T-cell (primary cell): ENCODE data around the gene KAT8. TPM values are rescaled to one million over a fixed set of nuclear protein-coding genes. Genes with fewer than 3 reads are reported as not detected.
A peak's percentile ranks its signal among the peaks of the same experiment; 100 is the strongest.

Experiments used
- ATAC-seq, 4 experiments: fragments of 200-7000 bp in 3 of 4; fragments of 150-1000 bp in 1 of 4; cut with Tn5 transposase; replicated peaks in 1 of 4; 1 replicate in 3 of 4; 2 replicates in 1 of 4; pipeline ENCODE4 v1.10.0; 2021; ENCODE audit warnings: moderate library complexity in 3 of 4, mild to moderate bottlenecking in 2 of 4, moderate number of reproducible peaks in 1 of 4
- CTCF ChIA-PET, 2 donors: fragments of 300-600 bp; sonication (Branson Sonifier 250); formaldehyde crosslinking; loops; one replicate each; lab custom pipeline; 2022; ENCODE audit warnings: antibody characterized with exemption in 2 of 2; lab: Charles Lee
- POLR2A ChIA-PET, 2 donors: fragments of 300-600 bp; sonication (Branson Sonifier 250); formaldehyde crosslinking; loops; one replicate each; lab custom pipeline; 2022; ENCODE audit warnings: antibody characterized with exemption in 2 of 2; lab: Charles Lee
- DNase-seq, 35 experiments: peaks; one replicate each; pipeline versions ENCODE4 v3.0.0 to v3.0.0-alpha.2; 2013 to 2023
- H3K27ac ChIP-seq: one replicate; pipeline ENCODE4 v1.5.1; 2013; ENCODE audit warnings: low read length
- H3K27me3 ChIP-seq, 2 experiments: replicated peaks in 1 of 2; 1 replicate in 1 of 2; 2 replicates in 1 of 2; pipeline versions ENCODE4 v1.6.1 to v1.7.0; 2013; ENCODE audit warnings: low read length in 1 of 2, mixed read lengths in 1 of 2; ENCODE audit not compliant: control insufficient read depth in 2 of 2, insufficient read depth in 2 of 2; ENCODE audit errors: extremely low read depth in 1 of 2
- H3K36me3 ChIP-seq, 2 donors: 1 replicate in 1 of 2; 2 replicates in 1 of 2; pipeline versions ENCODE4 v1.6.1 to v1.7.0; 2013; ENCODE audit warnings: low read length in 1 of 2; ENCODE audit not compliant: control insufficient read depth in 2 of 2, insufficient read depth in 1 of 2; ENCODE audit errors: extremely low read depth in 1 of 2
- H3K4me1 ChIP-seq, 2 experiments: 1 replicate in 1 of 2; 2 replicates in 1 of 2; pipeline versions ENCODE4 v1.6.1 to v1.7.0; 2013; ENCODE audit warnings: low read length in 2 of 2, mixed read lengths in 1 of 2; ENCODE audit not compliant: insufficient read depth in 2 of 2, control insufficient read depth in 1 of 2; ENCODE audit errors: extremely low read depth in 1 of 2
- H3K4me3 ChIP-seq, 2 donors: 1 replicate in 1 of 2; 2 replicates in 1 of 2; pipeline versions ENCODE4 v1.5.1 to v1.7.0; 2013; ENCODE audit warnings: mild to moderate bottlenecking in 2 of 2, low read length in 1 of 2, moderate library complexity in 1 of 2; ENCODE audit not compliant: control insufficient read depth in 1 of 2; ENCODE audit errors: extremely low read depth in 1 of 2
- H3K9me3 ChIP-seq: 2 replicates; pipeline ENCODE4 v1.7.0; 2013
- H3K27ac Mint-ChIP-seq, 2 donors: one replicate each; pipeline ENCODE4 v1.8.0; 2020 to 2021; ENCODE audit warnings: mild to moderate bottlenecking in 2 of 2, mixed read lengths in 2 of 2
- H3K27me3 Mint-ChIP-seq, 2 donors: one replicate each; pipeline ENCODE4 v1.8.0; 2021 to 2022; ENCODE audit warnings: mixed read lengths in 2 of 2
- H3K36me3 Mint-ChIP-seq: one replicate; pipeline ENCODE4 v1.8.0; 2021; ENCODE audit warnings: mixed read lengths
- H3K4me1 Mint-ChIP-seq, 3 donors: one replicate each; pipeline ENCODE4 v1.8.0; 2020 to 2022; ENCODE audit warnings: mixed read lengths in 3 of 3, mild to moderate bottlenecking in 1 of 3
- H3K4me3 Mint-ChIP-seq, 3 donors: one replicate each; pipeline ENCODE4 v1.8.0; 2020 to 2022; ENCODE audit warnings: mild to moderate bottlenecking in 3 of 3, mixed read lengths in 3 of 3, moderate library complexity in 3 of 3
- H3K9me3 Mint-ChIP-seq, 3 donors: one replicate each; pipeline ENCODE4 v1.8.0; 2020 to 2022; ENCODE audit warnings: mixed read lengths in 3 of 3
- WGBS: methylation state at CpG from one replicate; pipeline ENCODE4 v1.1.5; 2013; ENCODE audit warnings: missing lambda C conversion rate; ENCODE audit not compliant: insufficient coverage; 5-methylcytosine and 5-hydroxymethylcytosine counted together
- total RNA-seq, 35 experiments: library from RNA in 6 of 35; stranded (reverse) in 6 of 35; fragments of 120-200 nt in 1 of 35; gene quantifications; one replicate each; pipeline versions ENCODE4 v1.2.1 to v1.2.4 and lab custom pipeline; 2013 to 2026

The KAT8 gene
- total RNA-seq, 5 donors from 2014 or later (not counting 1 experiment from before 2014, with no cell fraction given) = 92.3 to 122 (median 102) TPM

DNA sequence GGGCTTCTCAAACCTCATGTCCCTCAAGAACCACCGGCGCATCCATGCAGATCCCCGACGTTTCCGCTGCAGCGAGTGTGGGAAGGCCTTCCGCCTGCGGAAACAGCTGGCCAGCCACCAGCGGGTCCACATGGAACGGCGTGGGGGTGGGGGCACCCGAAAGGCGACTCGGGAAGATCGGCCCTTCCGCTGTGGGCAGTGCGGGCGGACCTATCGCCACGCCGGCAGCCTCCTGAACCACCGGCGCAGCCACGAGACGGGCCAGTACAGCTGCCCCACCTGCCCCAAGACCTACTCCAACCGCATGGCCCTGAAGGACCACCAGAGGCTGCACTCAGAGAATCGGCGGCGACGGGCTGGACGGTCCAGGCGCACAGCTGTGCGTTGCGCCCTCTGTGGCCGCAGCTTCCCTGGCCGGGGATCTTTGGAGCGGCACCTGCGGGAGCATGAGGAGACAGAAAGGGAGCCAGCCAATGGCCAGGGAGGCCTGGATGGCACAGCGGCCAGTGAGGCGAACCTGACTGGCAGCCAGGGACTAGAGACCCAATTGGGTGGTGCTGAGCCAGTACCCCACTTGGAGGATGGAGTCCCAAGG lies 37.3 kb upstream of the KAT8 start:
- H3K36me3 Mint-ChIP-seq = peaks cover 30% of the 10 kb centered on the region
- ATAC-seq (no peak), DNase-seq (no peak)
- H3K4me3 Mint-ChIP-seq = no peak overlapping the region
- H3K27ac Mint-ChIP-seq = no peak overlapping the region
- H3K36me3 ChIP-seq = peaks cover 37 to 77% of the 10 kb centered on the region in 2 donors
- H3K27me3 ChIP-seq = no peaks in the 10 kb centered on the region
- H3K9me3 Mint-ChIP-seq = no peaks in the 10 kb centered on the region
- H3K4me1 ChIP-seq = peaks cover 0 to 44% of the 10 kb centered on the region in 2 experiments
- no peak overlapping the region for H3K4me3 ChIP-seq
- H3K9me3 ChIP-seq = no peaks in the 10 kb centered on the region
- H3K4me1 Mint-ChIP-seq = peaks cover 31 to 43% (median 32%) of the 10 kb centered on the region in 3 donors
- ChIA-PET CTCF (no interaction called here), POLR2A (no interaction called here)
- no peaks in the 10 kb centered on the region for H3K27me3 Mint-ChIP-seq
- H3K27ac ChIP-seq = no peak overlapping the region
- WGBS = 97% methylated on average over 40 of the region's 40 CpGs

- Mint-ChIP-seq H3K4me3 (no peak overlapping the region), H3K27ac (no peak overlapping the region), H3K36me3 (peaks cover 30% of the 10 kb centered on the region), H3K27me3 (no peaks in the 10 kb centered on the region), H3K9me3 (no peaks in the 10 kb centered on the region), H3K4me1 (peaks cover 26 to 35% (median 33%) of the 10 kb centered on the region in 3 donors)
- Histone ChIP-seq H3K4me1 (peaks cover 0 to 39% of the 10 kb centered on the region in 2 experiments), H3K9me3 (no peaks in the 10 kb centered on the region), H3K27ac (no peak overlapping the region), H3K4me3 (no peak overlapping the region), H3K36me3 (peaks cover 37 to 81% of the 10 kb centered on the region in 2 donors), H3K27me3 (no peaks in the 10 kb centered on the region)
- 96% methylated on average over 11 of the region's 13 CpGs for WGBS
- CTCF ChIA-PET = no interaction called here
- POLR2A ChIA-PET = no interaction called here
- DNase-seq (no peak), ATAC-seq (no peak)
Observed at GRCh38 chr16:31080756-31081419, 36.6 kb upstream of the KAT8 start.

- Histone ChIP-seq H3K27ac (no peak overlapping the region), H3K27me3 (no peaks in the 10 kb centered on the region), H3K4me1 (peaks cover 0 to 39% of the 10 kb centered on the region in 2 experiments), H3K9me3 (no peaks in the 10 kb centered on the region), H3K36me3 (peaks cover 30 to 75% of the 10 kb centered on the region in 2 donors), H3K4me3 (no peak overlapping the region)
- no peak for DNase-seq
- no peak overlapping the region for H3K4me3 Mint-ChIP-seq
- POLR2A ChIA-PET = no interaction called here
- peaks cover 32% of the 10 kb centered on the region for H3K36me3 Mint-ChIP-seq
- H3K4me1 Mint-ChIP-seq = peaks cover 20 to 33% (median 30%) of the 10 kb centered on the region in 3 donors
- peak overlapping the region; percentile 21 to 31 for H3K27ac Mint-ChIP-seq
- no peaks in the 10 kb centered on the region for H3K27me3 Mint-ChIP-seq
- CTCF ChIA-PET = no interaction called here
- 93% methylated on average over 19 of the region's 26 CpGs for WGBS
- no peaks in the 10 kb centered on the region for H3K9me3 Mint-ChIP-seq
- ATAC-seq = no peak
Observed at GRCh38 chr16:31081428-31082351, 35.8 kb upstream of the KAT8 start.

- WGBS = 90% methylated on average over 11 of the region's 14 CpGs
Observed at GRCh38 chr16:31082368-31083045, 35.0 kb upstream of the KAT8 start.

GRCh38 chr16:31083081-31083480 lies 34.4 kb upstream of the KAT8 start:
- CTCF ChIA-PET = no interaction called here
- POLR2A ChIA-PET = no interaction called here
- ATAC-seq (no peak), DNase-seq (no peak)
- H3K9me3 ChIP-seq = no peaks in the 10 kb centered on the region
- Mint-ChIP-seq H3K4me1 (peaks cover 14 to 32% (median 25%) of the 10 kb centered on the region in 3 donors), H3K36me3 (peaks cover 24% of the 10 kb centered on the region), H3K27me3 (no peaks in the 10 kb centered on the region), H3K9me3 (no peaks in the 10 kb centered on the region), H3K27ac (no peak overlapping the region), H3K4me3 (no peak overlapping the region)
- no peak overlapping the region for H3K4me3 ChIP-seq
- peaks cover 0 to 39% of the 10 kb centered on the region in 2 experiments for H3K4me1 ChIP-seq
- no peak overlapping the region for H3K27ac ChIP-seq
- peaks cover 26 to 71% of the 10 kb centered on the region in 2 donors for H3K36me3 ChIP-seq
- WGBS = no CpG with 5 or more reads among the region's 9 CpGs
- no peaks in the 10 kb centered on the region for H3K27me3 ChIP-seq

More at GRCh38 chr16:31082368-31083045, 35.0 kb upstream of the KAT8 start:
- ChIA-PET CTCF (no interaction called here), POLR2A (no interaction called here)
- Histone ChIP-seq H3K36me3 (peaks cover 26 to 74% of the 10 kb centered on the region in 2 donors), H3K27me3 (no peaks in the 10 kb centered on the region), H3K4me3 (no peak overlapping the region), H3K4me1 (peaks cover 0 to 39% of the 10 kb centered on the region in 2 experiments), H3K9me3 (no peaks in the 10 kb centered on the region), H3K27ac (no peak overlapping the region)
- H3K27me3 Mint-ChIP-seq = no peaks in the 10 kb centered on the region
- H3K36me3 Mint-ChIP-seq = peaks cover 30% of the 10 kb centered on the region
- DNase-seq = no peak
- no peaks in the 10 kb centered on the region for H3K9me3 Mint-ChIP-seq
- no peak for ATAC-seq
- peak overlapping the region; percentile 21 to 31 for H3K27ac Mint-ChIP-seq
- H3K4me1 Mint-ChIP-seq = peaks cover 20 to 33% (median 30%) of the 10 kb centered on the region in 3 donors
- H3K4me3 Mint-ChIP-seq = no peak overlapping the region

DNA sequence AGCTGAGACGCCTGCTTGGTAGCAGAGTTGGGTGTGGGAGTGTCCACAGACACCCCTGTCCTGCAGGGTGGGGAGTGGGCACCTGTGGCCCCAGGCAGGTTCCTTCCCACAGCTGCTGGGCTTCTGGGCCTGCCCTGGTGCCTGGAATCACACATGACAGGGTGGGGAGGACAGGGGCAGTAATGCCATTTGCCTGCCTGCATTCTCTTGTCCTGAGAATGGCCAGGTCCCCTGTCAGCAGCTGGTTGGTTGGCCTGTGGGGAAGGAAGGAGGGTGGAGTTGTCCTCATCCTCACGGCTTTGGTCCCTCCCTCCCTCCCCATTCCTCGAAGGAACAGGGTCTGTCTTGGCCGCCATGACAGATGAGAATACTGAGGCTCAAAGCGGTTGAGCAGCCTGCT lies 33.9 kb upstream of the KAT8 start:
- H3K36me3 ChIP-seq = peaks cover 24 to 70% of the 10 kb centered on the region in 2 donors
- H3K27me3 Mint-ChIP-seq = no peaks in the 10 kb centered on the region
- ChIA-PET POLR2A (no interaction called here), CTCF (no interaction called here)
- peaks cover 0 to 38% of the 10 kb centered on the region in 2 experiments for H3K4me1 ChIP-seq
- H3K9me3 Mint-ChIP-seq = no peaks in the 10 kb centered on the region
- no peak for ATAC-seq
- H3K4me3 ChIP-seq = no peak overlapping the region
- no peaks in the 10 kb centered on the region for H3K27me3 ChIP-seq
- H3K9me3 ChIP-seq = no peaks in the 10 kb centered on the region
- H3K27ac ChIP-seq = no peak overlapping the region
- 85% methylated on average over 4 of the region's 5 CpGs for WGBS
- no peak for DNase-seq
- peaks cover 14 to 29% (median 24%) of the 10 kb centered on the region in 3 donors for H3K4me1 Mint-ChIP-seq
- H3K4me3 Mint-ChIP-seq = no peak overlapping the region
- peaks cover 22% of the 10 kb centered on the region for H3K36me3 Mint-ChIP-seq
- H3K27ac Mint-ChIP-seq = no peak overlapping the region
